NT2/D1 (cell line): ENCODE data around the gene CTSL.

ENCODE experiments used
- YY1 ChIP-seq: IDR thresholded peaks from 2 replicates; pipeline ENCODE4 v1.6.1; 2011; ENCODE audit not compliant: insufficient read length, insufficient read depth
- ZNF274 ChIP-seq: IDR thresholded peaks from 2 replicates; pipeline ENCODE4 v1.6.1; 2011; ENCODE audit warnings: mild to moderate bottlenecking, low read depth, low read length

DNA sequence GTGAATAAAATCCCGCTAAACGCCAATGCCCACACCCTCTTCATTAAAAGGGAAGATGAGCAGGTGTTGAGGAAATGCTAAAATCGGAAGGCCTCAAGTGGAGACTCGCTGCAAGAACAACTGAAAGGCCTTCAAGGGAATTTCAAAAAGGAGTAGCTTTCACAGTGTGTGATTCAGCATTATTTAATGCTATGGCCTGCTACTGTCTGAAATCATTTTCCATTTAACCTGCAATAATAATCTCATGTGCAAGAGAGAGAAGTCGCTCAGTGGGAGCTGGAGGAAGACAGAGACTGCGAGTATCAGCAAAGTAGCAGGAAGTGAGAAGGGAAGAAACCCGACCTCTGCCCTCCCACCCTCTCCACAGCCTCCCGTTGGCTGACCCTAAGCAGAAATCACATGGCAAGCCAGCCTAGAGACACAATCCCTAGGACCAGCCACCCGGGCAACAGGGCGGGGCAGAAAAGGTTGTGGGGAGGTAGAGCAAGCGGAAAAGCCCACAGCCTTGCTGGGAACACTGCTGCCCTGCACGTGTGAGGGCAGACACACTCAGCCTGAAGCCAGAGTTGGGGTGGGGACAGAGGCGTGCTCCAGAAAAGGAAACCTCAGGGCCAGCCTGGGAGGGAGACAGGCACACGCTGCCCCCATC is 39.9 kb upstream of the CTSL start:
- TF ChIP-seq ZNF274 (no peak), YY1 (no peak)
